Astrocyte (in vitro differentiated cells and primary cell): ENCODE data around the gene ZNF771. TPM values are rescaled to one million over a fixed set of nuclear protein-coding genes. Genes with fewer than 3 reads are reported as not detected.

Experiments
- DNase-seq: peaks from one replicate; pipeline ENCODE4 v3.0.0-alpha.2; 2010; ENCODE audit warnings: low read depth
- FAIRE-seq: peaks from 2 replicates; lab custom pipeline; 2011; peaks lifted over from hg19 to GRCh38; lab: Jason Lieb, UNC
- H2AFZ ChIP-seq: 2 replicates; pipeline ENCODE4 v1.6.0; 2012; ENCODE audit warnings: low read depth, low read length, inconsistent platforms
- H3K27ac ChIP-seq: 2 replicates; pipeline ENCODE4 v1.5.1; 2011; ENCODE audit warnings: low read depth, low read length, inconsistent platforms
- H3K27me3 ChIP-seq: 2 replicates; pipeline ENCODE4 v1.6.0; 2011; ENCODE audit warnings: low read length, inconsistent platforms; ENCODE audit not compliant: insufficient read depth
- H3K36me3 ChIP-seq: 2 replicates; pipeline ENCODE4 v1.5.1; 2011; ENCODE audit warnings: low read length, inconsistent platforms; ENCODE audit not compliant: insufficient read depth
- H3K4me1 ChIP-seq: 2 replicates; pipeline ENCODE4 v1.5.1; 2011; ENCODE audit warnings: low read length, inconsistent platforms; ENCODE audit not compliant: insufficient read depth
- H3K4me2 ChIP-seq: 2 replicates; pipeline ENCODE4 v1.6.0; 2012; ENCODE audit warnings: low read length, inconsistent platforms
- H3K4me3 ChIP-seq: 2 replicates; pipeline ENCODE4 v1.5.1; 2011; ENCODE audit warnings: low read depth, mild to moderate bottlenecking, low read length, inconsistent platforms; ENCODE audit not compliant: insufficient read depth
- H3K79me2 ChIP-seq: 2 replicates; pipeline ENCODE4 v1.6.0; 2012; ENCODE audit warnings: mild to moderate bottlenecking, low read length, inconsistent platforms; ENCODE audit not compliant: insufficient read depth
- H3K9ac ChIP-seq: 2 replicates; pipeline ENCODE4 v1.6.0; 2012; ENCODE audit warnings: mild to moderate bottlenecking, low read length, inconsistent platforms
- H3K9me3 ChIP-seq: 2 replicates; pipeline ENCODE4 v1.5.1; 2012; ENCODE audit warnings: low read depth, mild to moderate bottlenecking, low read length, inconsistent platforms; ENCODE audit not compliant: insufficient read depth
- H4K20me1 ChIP-seq: 2 replicates; pipeline ENCODE4 v1.6.0; 2012; ENCODE audit warnings: low read length, inconsistent platforms; ENCODE audit not compliant: insufficient read depth
- H3K27ac Mint-ChIP-seq: one replicate; pipeline ENCODE4 v1.8.0; 2021; ENCODE audit warnings: mild to moderate bottlenecking, mixed read lengths; ENCODE audit not compliant: unreplicated experiment
- H3K27me3 Mint-ChIP-seq: one replicate; pipeline ENCODE4 v1.8.0; 2021; ENCODE audit warnings: low read depth, mixed read lengths; ENCODE audit not compliant: unreplicated experiment
- H3K36me3 Mint-ChIP-seq: one replicate; pipeline ENCODE4 v1.8.0; 2021; ENCODE audit warnings: low read depth, mixed read lengths; ENCODE audit not compliant: unreplicated experiment
- H3K4me1 Mint-ChIP-seq: one replicate; pipeline ENCODE4 v1.8.0; 2021; ENCODE audit warnings: low read depth, mixed read lengths; ENCODE audit not compliant: unreplicated experiment
- H3K4me3 Mint-ChIP-seq: one replicate; pipeline ENCODE4 v1.8.0; 2021; ENCODE audit warnings: mild to moderate bottlenecking, moderate library complexity, mixed read lengths; ENCODE audit not compliant: unreplicated experiment
- H3K9me3 Mint-ChIP-seq: one replicate; pipeline ENCODE4 v1.8.0; 2021; ENCODE audit warnings: mild to moderate bottlenecking, mixed read lengths; ENCODE audit not compliant: unreplicated experiment
- CTCF ChIP-seq: IDR thresholded peaks from 2 replicates; pipeline ENCODE4 v1.5.1; 2011; ENCODE audit warnings: low read depth, mild to moderate bottlenecking, inconsistent platforms, low read length, moderate library complexity; ENCODE audit not compliant: insufficient read depth
- EZH2 ChIP-seq: IDR thresholded peaks from 2 replicates; pipeline ENCODE4 v1.6.1; 2012; ENCODE audit warnings: mild to moderate bottlenecking, low read length, inconsistent platforms; ENCODE audit not compliant: insufficient read depth
- total RNA-seq: library from RNA; stranded (reverse); gene quantifications from 2 replicates; pipeline ENCODE4 v1.2.1, GENCODE V29; 2021

ZNF771 gene
- total RNA-seq, 1 donor from 2014 or later, result 13.9 TPM

- Histone ChIP-seq H2AFZ (no peak overlapping the region), H3K4me3 (no peak overlapping the region), H3K36me3 (peaks cover 19% of the 10 kb centered on the region), H3K9me3 (no peaks in the 10 kb centered on the region), H3K4me2 (no peak overlapping the region), H3K9ac (no peak overlapping the region), H4K20me1 (peaks cover 43% of the 10 kb centered on the region), H3K27ac (no peak overlapping the region), H3K79me2 (peaks cover 77% of the 10 kb centered on the region), H3K4me1 (peaks cover 10% of the 10 kb centered on the region), H3K27me3 (no peaks in the 10 kb centered on the region)
- Mint-ChIP-seq H3K4me3 (no peak overlapping the region), H3K27ac (no peak overlapping the region), H3K36me3 (peaks cover 26% of the 10 kb centered on the region), H3K27me3 (no peaks in the 10 kb centered on the region), H3K4me1 (peaks cover 15% of the 10 kb centered on the region), H3K9me3 (no peaks in the 10 kb centered on the region)
- FAIRE-seq (no peak), DNase-seq (no peak)
- TF ChIP-seq CTCF (no peak), EZH2 (no peak)
Observed at GRCh38 chr16:30358577-30358936, 48.8 kb upstream of the ZNF771 start.

GRCh38 chr16:30358990-30359870, 48.2 kb upstream of the ZNF771 start:
- DNase-seq (no peak), FAIRE-seq (no peak)
- TF ChIP-seq CTCF (no peak), EZH2 (no peak)
- no peak overlapping the region for H3K27ac Mint-ChIP-seq
- no peak overlapping the region for H3K4me3 Mint-ChIP-seq
- Histone ChIP-seq H3K36me3 (peaks cover 20% of the 10 kb centered on the region), H3K79me2 (peaks cover 77% of the 10 kb centered on the region), H3K9ac (no peak overlapping the region), H3K4me1 (peaks cover 7% of the 10 kb centered on the region), H4K20me1 (peaks cover 48% of the 10 kb centered on the region), H3K27me3 (no peaks in the 10 kb centered on the region), H3K4me2 (no peak overlapping the region), H3K27ac (no peak overlapping the region), H3K9me3 (no peaks in the 10 kb centered on the region), H2AFZ (no peak overlapping the region), H3K4me3 (no peak overlapping the region)
- peaks cover 15% of the 10 kb centered on the region for H3K4me1 Mint-ChIP-seq
- H3K27me3 Mint-ChIP-seq, result no peaks in the 10 kb centered on the region
- H3K36me3 Mint-ChIP-seq, result peaks cover 24% of the 10 kb centered on the region
- H3K9me3 Mint-ChIP-seq, result no peaks in the 10 kb centered on the region

- Histone ChIP-seq H2AFZ (no peak overlapping the region), H3K9me3 (no peaks in the 10 kb centered on the region), H3K79me2 (peaks cover 77% of the 10 kb centered on the region), H3K4me2 (no peak overlapping the region), H3K4me1 (peaks cover 7% of the 10 kb centered on the region), H3K27ac (no peak overlapping the region), H4K20me1 (peaks cover 54% of the 10 kb centered on the region), H3K4me3 (no peak overlapping the region), H3K9ac (no peak overlapping the region), H3K36me3 (peaks cover 20% of the 10 kb centered on the region), H3K27me3 (no peaks in the 10 kb centered on the region)
- Mint-ChIP-seq H3K36me3 (peaks cover 25% of the 10 kb centered on the region), H3K9me3 (no peaks in the 10 kb centered on the region), H3K4me1 (peaks cover 15% of the 10 kb centered on the region), H3K27me3 (no peaks in the 10 kb centered on the region), H3K4me3 (no peak overlapping the region), H3K27ac (no peak overlapping the region)
- TF ChIP-seq EZH2 (no peak), CTCF (no peak)
- FAIRE-seq (no peak), DNase-seq (no peak)
Observed at GRCh38 chr16:30359871-30360170, 47.6 kb upstream of the ZNF771 start.
